Measurements from ENCODE around the gene BCAN. TPM values are rescaled to one million over a fixed set of nuclear protein-coding genes. Genes with fewer than 3 reads are reported as not detected.

Gene BCAN
- total RNA-seq, 1 experiment from 2014 or later = 1.2 TPM

DNA sequence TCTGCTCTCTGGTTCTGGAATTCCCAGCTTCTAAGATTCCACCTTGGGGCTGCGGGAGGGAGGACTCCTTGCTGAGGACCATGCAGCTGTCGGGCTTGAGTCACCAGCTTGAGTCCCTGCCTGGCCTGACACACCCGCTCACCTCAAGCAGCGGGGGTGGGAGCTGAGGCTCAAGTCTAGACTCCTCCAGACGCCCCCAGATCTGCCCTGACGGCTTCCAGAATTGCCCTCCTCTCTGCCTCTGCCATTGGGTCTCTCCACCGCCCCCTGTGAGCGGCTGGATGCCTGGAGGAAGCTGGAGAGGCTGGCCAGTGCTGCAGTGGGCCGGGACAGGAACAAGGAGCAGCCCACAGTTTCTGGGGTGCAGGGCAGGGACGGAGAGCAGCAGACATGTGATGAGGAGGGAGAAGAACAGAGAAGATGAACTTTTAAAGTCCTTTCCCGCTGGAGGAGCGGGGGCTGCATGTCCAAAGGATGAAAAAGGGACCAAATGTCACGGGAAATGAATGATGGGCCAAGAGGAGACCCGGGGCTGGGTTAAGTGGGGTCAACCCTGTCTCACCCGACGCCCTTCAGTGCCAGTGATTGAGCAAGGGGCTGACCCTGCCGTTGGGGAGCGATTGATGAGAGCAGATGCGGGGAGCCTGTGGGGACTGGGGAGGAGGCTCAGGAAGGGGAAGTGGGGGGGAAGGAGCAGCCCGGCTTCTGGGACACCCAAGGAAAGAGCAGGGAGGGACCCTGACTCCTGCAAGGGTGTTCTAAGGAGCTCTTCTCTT lies 49.9 kb downstream of the BCAN start:
- Histone ChIP-seq H3K23ac (ENCODE audit: insufficient read length, low read depth, low read length) (no peak overlapping the region), H3K4me2 (ENCODE audit: insufficient read depth, insufficient read length, low read length) (peak overlapping the region; percentile 53), H3T11ph (ENCODE audit: low read length) (no peak overlapping the region), H3K79me2 (ENCODE audit: insufficient read depth, low read length) (no peaks in the 10 kb centered on the region), H3K9ac (ENCODE audit: extremely low read depth, insufficient read length, low read length) (no peak overlapping the region), H3K4ac (ENCODE audit: low read depth, low read length) (no peak overlapping the region), H2BK15ac (ENCODE audit: low read depth, low read length) (no peak overlapping the region), H4K5ac (ENCODE audit: insufficient read length, low read depth, low read length) (no peak overlapping the region), H3K56ac (ENCODE audit: insufficient read length, low read depth, low read length) (no peak overlapping the region), H3K27ac (ENCODE audit: insufficient read length, low read depth, low read length) (no peak overlapping the region), H3K4me1 (ENCODE audit: insufficient read depth, low read length) (peaks cover 17% of the 10 kb centered on the region; the same call in 1 of the 2 replicates), H4K91ac (ENCODE audit: insufficient read length, low read depth, low read length) (no peak overlapping the region), H2BK20ac (ENCODE audit: low read depth, low read length, poor library complexity, severe bottlenecking) (no peak overlapping the region), H3K27me3 (ENCODE audit: insufficient read depth, low read length) (no peaks in the 10 kb centered on the region), H3K79me1 (ENCODE audit: insufficient read depth, low read depth, low read length, poor library complexity, severe bottlenecking) (no peaks in the 10 kb centered on the region), H4K20me1 (ENCODE audit: control insufficient read depth, insufficient read depth, insufficient read length) (no peaks in the 10 kb centered on the region), H4K8ac (replicated peaks; ENCODE audit: insufficient read length, low read depth, low read length) (no peak overlapping the region), H3K9me3 (ENCODE audit: control insufficient read depth, low read depth, low read length) (no peaks in the 10 kb centered on the region), H3K18ac (ENCODE audit: insufficient read length, low read depth, low read length) (no peak overlapping the region), H2BK5ac (ENCODE audit: insufficient read length, low read length) (no peak overlapping the region), H3K23me2 (ENCODE audit: insufficient read length, low read depth, low read length, poor library complexity, severe bottlenecking) (peaks cover 10% of the 10 kb centered on the region), H2BK120ac (ENCODE audit: low read depth, low read length, poor library complexity, severe bottlenecking) (no peak overlapping the region), H2AFZ (ENCODE audit: low read length) (no peak overlapping the region), H2AK5ac (ENCODE audit: insufficient read length, low read length) (no peak overlapping the region), H2BK12ac (ENCODE audit: insufficient read length, low read depth, low read length) (no peak overlapping the region), H3K14ac (ENCODE audit: insufficient read depth, low read length) (0 out of 2 replicates have a peak overlapping the region, but pooled peaks have one; percentile 43)
- H3K4me3 Mint-ChIP-seq = peak overlapping the region; percentile 54 to 75
- TF ChIP-seq, protein P1, sequence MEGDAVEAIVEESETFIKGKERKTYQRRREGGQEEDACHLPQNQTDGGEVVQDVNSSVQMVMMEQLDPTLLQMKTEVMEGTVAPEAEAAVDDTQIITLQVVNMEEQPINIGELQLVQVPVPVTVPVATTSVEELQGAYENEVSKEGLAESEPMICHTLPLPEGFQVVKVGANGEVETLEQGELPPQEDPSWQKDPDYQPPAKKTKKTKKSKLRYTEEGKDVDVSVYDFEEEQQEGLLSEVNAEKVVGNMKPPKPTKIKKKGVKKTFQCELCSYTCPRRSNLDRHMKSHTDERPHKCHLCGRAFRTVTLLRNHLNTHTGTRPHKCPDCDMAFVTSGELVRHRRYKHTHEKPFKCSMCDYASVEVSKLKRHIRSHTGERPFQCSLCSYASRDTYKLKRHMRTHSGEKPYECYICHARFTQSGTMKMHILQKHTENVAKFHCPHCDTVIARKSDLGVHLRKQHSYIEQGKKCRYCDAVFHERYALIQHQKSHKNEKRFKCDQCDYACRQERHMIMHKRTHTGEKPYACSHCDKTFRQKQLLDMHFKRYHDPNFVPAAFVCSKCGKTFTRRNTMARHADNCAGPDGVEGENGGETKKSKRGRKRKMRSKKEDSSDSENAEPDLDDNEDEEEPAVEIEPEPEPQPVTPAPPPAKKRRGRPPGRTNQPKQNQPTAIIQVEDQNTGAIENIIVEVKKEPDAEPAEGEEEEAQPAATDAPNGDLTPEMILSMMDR (conservative IDR thresholded peaks at IDR 0.05) = peak; percentile 10; the same call in 1 of the 3 replicates
- peaks cover 13% of the 10 kb centered on the region for H3K27me3 Mint-ChIP-seq (ENCODE audit: low read depth)
- H3K27ac Mint-ChIP-seq = peak overlapping the region; percentile 82 to 96 (median 90); a peak in 6 of 7 replicates
- peaks cover 0 to 5% (median 2%) of the 10 kb centered on the region in 3 experiments; a peak in 2 of 7 replicates for H3K36me3 Mint-ChIP-seq (ENCODE audit: insufficient read depth in 1 of 3, low read depth in 3 of 3)
- peaks cover 0 to 5% of the 10 kb centered on the region in 2 experiments; a peak in 1 of 5 replicates for H3K9me3 Mint-ChIP-seq
- DNase-seq = no peak
- no CpG with 5 or more reads among the region's 20 CpGs for WGBS (ENCODE audit: extremely low coverage, insufficient read length, low lambda C conversion rate)
- peaks cover 57 to 63% of the 10 kb centered on the region in 2 experiments for H3K4me1 Mint-ChIP-seq
